ENCODE data around the gene TTC16.
A peak's percentile ranks its signal among the peaks of the same experiment; 100 is the strongest.

TTC16 gene

GRCh38 chr9:127721391-127721821, 5.5 kb downstream of the TTC16 start:
- FAIRE-seq: no peak

DNA sequence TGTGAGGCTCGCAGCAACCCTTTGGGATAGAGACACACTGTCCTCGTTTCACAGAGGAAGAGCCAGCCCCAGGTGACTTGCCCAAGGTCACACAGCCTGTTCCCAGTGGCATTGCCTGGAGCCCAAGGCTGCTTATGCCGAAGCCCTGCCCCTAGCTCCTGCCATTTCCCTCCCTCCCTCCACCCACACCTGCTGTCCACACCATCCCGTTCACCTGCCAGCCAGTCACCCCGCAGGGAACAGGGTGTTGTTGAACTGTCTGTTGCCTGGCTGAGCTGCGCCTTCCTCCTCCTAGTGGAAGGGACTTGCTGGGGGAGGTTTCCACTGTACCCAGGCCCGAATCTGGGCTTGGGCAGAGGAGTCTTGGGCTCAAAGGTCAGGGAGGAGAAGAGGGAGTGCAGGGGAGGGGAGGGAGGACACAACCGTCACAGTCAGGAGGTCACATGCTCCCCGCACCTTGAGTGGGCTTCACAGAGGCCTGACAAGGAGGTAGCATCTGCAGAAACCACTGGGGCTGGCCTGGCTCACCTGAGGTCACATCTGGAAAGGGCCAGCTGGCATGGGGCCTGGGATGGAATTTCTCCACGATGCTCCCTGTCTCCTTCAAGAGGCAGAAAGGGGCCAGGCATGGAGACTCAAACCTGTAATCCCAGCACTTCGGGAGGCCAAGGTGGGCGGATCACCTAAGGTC, 6.3 kb downstream of the TTC16 start:
- no peak for FAIRE-seq

DNA sequence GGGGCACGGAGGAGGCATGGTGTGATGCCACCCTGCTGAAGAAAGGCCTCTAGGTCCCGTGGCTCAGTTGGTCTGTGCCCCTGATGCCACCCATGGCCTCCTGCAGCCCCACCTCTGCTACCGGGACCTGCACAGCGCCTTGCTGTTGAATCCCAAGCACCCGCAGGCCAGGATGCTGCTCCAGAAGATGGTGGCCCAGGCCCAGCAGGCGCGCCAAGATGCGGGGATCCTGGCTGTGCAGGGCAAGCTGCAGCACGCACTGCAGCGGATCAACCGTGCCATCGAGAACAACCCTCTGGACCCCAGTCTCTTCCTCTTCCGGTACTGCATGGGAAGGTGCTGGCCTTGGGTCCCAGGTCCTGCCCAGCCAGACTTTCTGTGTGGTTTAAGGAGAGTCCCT, 7.1 kb downstream of the TTC16 start:
- FAIRE-seq: no peak

DNA sequence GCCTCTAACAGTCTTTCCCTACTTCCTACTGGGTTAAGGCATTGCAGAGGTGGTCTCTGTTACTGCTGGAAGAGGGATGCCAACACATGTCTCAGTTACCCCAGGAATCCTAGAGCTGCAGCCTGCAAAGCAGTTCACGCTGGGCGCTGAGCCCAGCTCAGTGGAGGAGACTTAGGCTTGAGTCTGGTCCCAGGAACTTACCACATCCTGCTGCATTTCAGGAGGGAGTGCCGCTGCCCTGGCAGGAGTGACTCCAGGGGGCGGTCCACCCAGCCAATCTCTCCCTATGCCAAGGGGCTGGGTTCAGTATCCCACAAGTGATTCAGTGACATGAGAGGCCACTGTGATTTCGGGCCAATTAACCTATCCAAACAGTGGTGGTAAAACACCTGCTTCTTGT, 7.6 kb downstream of the TTC16 start:
- no peak for FAIRE-seq

- no peak for FAIRE-seq
These were observed 8.1 kb downstream of the TTC16 start for GRCh38 chr9:127724012-127724411.

DNA sequence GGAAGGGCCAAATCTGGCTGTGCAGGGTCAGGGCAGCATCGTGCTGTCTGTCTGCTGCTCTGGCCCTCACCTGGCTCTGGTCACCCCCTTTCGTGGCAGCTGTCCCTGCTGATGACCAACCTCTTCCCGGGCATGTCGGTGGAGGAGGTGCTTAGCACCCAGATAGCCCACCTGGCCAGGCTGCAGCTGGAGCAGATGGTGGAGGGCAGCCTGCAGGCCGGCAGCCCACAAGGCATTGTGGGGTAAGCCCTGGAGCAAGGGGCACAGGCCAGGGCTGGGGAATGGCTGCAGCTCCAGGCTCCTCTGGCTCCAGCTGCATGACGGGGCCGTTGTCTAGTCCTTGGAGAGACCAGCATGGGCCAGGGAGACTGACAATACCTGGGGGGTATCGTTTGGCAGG, 11.0 kb downstream of the TTC16 start:
- FAIRE-seq: no peak

GRCh38 chr9:127728808-127729207, 12.9 kb downstream of the TTC16 start:
- FAIRE-seq: no peak

DNA sequence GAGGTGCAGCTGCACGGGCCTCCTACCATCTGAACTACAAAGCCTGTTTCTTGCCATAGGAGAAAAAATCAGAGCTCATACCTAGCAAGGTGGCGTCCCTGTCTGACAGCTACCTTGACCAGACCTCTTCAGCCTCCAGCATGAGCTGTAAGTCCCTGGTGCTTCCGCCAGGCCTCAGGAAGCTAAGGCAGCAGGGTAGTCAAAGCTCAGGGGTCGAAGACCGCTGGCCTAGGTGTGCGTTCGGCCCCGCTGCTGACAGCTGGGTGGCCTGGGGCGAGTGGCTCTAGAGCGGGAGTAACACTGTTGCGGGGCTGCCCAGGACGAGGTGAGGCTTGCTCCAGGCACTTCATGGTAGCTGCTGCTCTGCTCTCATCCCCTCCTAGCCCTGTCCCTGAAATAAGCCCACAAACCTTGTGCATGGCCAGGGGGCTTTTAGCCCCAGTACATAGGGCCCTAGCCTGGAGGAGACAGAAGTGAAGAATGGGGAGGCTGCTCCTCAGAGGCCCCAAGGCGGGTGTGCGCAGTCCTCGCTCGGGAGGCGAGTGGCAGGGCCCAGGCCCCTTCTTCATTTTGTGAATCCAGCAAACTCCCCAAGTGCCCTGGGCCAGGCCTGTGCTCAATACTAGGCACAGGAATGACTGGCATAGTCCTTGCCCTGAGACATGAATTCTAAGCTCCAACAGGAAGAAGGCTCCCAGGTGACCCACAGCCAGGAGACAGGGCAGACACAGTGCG, 13.8 kb downstream of the TTC16 start:
- FAIRE-seq: no peak

DNA sequence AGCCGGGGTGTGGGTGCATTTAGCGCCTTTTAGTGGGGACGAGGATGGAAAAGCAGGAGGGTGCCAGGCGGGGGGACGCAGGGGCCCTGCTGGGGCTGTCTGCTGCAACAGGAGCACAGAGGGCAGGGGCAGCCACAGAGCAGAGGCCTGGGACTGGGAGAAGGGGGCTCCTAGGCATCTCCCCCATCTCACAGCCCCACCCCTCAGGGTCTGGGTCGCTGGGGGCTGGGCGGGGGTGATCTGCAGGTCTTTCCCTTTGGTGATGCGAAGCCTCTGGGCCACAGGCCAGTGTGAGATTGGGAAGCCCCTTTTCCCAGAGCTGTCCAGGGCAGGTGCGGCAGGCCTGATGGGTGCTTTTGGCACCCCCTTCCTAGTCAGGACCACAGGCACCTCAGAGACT, 14.4 kb downstream of the TTC16 start:
- FAIRE-seq: no peak

DNA sequence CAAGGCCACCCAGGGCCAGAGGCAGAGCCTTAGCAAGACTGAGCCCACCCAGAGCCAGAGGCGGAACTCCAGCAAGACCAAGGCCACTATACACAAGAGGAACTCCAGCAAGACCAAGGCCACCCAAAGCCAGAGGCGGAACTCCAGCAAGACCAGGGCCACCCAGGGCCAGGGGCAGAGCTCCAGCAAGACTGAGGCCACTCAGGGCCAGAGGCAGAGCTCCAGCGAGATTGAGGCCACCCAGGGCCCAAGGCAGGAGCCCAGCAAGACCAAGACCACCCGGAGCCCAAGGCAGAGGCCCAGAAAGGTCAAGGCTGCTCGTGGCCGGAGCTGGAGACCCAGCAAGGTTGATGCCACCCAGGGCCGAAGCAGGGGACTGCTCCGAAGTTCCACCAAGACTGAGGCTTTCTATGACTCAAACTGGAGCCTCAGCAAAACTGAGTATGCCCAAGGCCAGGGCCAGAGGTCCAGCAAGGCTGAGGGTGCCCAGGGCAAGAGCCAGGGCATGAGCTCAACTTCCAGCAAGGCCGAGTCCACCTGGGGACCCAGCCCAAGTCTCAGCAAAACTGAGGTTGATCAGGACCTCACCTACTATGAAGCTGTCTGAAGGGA, 15.0 kb downstream of the TTC16 start:
- FAIRE-seq: no peak

- no peak for FAIRE-seq
These were observed 16.1 kb downstream of the TTC16 start for GRCh38 chr9:127731938-127732337.

DNA sequence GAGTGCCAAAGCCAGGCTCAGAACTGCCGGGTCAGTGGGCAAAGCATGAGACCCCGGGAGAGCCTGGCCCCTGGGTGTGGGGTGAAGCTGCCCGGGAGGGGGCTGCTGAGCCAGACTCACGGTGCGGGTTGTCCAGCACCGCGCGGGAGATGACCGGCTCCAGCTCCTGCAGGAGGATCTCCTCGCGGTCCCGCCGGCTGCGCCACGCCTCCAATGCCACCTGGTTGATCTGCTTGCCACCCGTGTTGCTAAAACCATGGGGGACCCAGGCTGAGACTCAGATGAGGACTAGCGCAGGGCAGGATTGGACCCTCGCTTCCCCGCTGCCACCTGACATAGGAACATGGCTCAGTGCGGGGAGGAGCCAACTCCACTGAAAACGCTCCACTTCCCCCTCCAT, 16.6 kb downstream of the TTC16 start:
- FAIRE-seq: no peak

GRCh38 chr9:127733614-127734013, 17.7 kb downstream of the TTC16 start:
- no peak for FAIRE-seq

DNA sequence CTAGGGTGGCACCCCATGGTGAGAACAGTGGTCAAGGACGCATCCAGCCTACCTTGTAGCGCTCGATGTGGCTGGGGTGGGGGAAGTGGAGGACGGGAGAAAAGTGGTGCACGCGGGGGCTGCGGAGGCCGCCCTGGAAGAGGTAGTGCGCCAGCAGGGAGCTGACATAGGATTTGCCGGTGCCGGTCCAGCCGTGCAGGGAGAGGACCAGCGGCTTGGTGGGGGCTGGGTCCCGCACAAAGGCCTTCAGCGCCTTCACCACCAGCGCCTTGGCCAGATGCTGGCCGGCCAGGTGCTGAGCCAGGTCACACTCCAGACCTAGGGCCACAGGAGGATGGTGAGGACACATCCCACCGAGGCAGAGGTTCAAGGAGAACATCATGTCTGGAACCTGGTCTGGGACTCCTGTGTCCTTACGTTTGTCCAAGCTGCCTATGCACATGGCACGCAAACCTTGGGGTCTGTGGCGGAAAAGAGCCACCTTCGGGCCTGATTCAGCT, 18.4 kb downstream of the TTC16 start:
- FAIRE-seq: no peak

- peak; percentile 90 for FAIRE-seq
These were observed 19.1 kb downstream of the TTC16 start, which contains the start of gene TOR2A for GRCh38 chr9:127734747-127735529. Gene TOR2A (minus strand): TSS chr9:127735294. CDS start chr9:127735270, 24 bp downstream.

GRCh38 chr9:127735530-127736185, 19.8 kb downstream of the TTC16 start:
- FAIRE-seq: no peak

DNA sequence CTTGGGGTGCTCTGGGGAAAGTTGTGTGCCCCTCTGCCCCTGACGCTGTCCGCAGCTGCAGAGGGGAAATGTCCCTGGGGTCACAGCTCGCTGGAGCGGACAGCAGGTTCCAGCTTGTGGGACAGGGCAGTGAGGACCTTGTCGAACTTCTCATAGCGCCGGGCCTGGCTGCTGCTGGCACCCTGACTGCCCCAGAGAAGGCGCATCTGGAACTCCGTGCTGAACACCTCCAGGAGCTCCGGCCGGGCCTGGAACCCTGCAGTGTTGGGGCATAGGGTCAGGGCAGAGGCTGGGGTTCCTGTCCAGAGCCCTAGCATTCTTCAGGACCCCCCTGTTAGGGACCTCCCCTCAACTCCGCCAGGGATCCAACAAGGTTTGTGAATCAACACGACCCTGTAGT, 22.8 kb downstream of the TTC16 start:
- no peak for FAIRE-seq

DNA sequence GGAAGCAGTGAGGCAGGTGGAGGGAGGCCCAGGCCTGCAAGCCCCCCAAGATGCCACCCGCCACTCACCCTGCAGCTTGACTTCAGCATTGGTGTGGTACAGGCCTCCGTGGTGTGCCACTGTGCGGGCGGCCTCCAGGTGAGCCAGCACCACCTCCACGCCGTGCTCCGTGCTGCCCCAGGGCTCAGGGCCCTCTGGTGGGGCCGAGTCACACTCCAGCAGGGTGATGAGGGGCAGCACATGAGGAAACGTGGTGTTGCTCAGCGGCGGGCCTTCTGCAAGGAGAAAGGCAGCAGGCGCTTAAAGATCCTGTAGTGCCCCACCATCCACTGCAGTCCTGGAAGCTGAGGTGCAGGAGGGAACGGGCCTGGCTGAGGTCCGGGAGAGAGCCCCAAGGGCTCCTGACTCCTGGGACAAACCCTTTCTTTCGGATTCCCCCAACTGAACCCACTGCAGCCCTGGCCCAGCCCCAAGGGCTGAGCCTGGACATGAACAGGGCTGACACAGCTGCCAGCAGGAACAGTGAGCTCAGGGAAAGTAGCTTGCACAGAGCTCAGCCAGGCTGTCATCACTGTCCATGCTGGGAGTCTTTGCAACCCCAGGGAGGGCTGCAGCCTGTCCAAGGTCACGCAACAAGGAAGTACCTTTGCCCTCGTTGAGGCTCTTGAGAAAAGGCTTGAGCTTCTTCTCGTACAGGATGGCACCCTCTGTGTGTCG, 23.9 kb downstream of the TTC16 start:
- no peak for FAIRE-seq

- FAIRE-seq: no peak
These were observed 26.1 kb downstream of the TTC16 start for GRCh38 chr9:127741831-127742434.

DNA sequence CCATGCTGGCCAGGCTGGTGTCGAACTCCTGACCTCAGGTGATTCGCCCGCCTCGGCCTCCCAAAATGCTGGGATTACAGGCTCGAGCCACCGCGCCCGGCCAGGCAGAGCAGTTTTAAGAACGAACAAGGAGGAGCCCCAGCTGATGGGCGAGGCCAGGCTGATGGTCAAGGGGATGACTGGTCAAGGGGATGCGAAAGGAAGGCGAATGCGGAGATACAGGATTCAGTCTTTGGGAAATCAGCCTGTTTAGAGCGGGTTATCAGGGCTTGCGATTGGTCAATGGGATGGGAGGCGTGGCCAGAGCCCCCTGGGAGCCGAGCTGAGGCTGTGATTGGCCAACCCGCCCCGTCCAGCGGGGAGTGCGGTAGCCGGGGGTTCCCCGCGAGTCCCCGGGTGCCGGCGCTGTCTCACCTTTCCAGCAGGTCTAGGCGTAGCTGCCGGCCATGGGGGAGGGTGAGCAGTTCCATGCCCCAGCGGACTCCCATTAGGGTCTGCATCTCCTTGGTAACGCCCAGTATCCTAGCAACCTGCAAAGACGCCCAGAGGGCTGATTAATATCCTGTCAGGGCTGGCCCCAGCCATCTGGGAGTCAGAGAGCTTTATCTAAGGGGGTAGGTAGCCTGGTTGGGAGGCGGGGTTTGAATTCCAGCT, 26.7 kb downstream of the TTC16 start:
- no peak for FAIRE-seq
